GM18870 (cell line): Measurements from ENCODE around the gene RARS2.
A peak's percentile ranks its signal among the peaks of the same experiment; 100 is the strongest.
"Not testable (repeated sequence)": the region's sequence is repeated elsewhere in the genome, so short reads cannot be mapped to it uniquely, and the experiment has no call there.

ENCODE experiments used
- ATAC-seq: cut with Tn5 transposase; IDR thresholded peaks from one replicate; pipeline ENCODE4 v1.9.1; 2021; ENCODE audit warnings: moderate library complexity; ENCODE audit not compliant: unreplicated experiment

RARS2 gene

DNA sequence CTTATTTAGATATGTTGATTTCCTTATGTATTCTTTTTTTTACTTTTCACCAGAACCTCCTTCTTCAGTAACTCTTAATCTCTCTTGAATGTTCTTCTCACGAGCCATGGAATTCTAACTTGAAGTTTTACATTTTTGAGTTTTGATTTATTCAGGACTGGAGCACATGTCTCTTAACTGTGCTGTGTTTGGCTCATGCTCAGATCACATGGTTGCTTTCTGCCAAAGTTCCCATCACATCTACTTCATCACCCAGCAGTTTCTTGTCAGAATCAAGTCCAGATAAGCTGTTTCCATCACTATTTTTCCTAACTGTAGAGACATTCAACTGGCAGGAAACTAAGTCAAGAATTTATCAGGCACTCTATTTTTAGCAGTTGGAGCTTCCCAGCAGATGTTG lies 85.3 kb downstream of the RARS2 start:
- ATAC-seq: no peak

- no peak for ATAC-seq
Measured at GRCh38 chr6:87501809-87502572, 87.8 kb downstream of the RARS2 start.

DNA sequence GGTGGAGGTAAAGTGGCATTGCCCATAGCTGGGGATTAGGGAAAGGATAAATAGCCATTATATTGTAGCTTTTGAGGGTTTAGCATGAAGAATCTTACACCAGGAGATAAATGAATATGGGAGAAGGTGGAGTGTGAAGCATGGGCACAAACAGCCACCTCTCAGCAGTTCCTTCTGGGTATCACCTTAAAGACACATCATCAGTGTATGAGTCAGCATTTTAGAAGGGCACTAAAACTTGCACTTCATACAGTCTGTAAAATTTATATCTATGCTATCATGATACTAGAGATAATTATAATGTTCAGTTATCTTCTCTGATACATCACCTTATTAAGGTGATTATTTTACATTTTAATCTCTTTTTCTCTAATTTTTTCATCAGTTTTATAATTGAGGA lies 91.7 kb downstream of the RARS2 start:
- ATAC-seq: no peak

DNA sequence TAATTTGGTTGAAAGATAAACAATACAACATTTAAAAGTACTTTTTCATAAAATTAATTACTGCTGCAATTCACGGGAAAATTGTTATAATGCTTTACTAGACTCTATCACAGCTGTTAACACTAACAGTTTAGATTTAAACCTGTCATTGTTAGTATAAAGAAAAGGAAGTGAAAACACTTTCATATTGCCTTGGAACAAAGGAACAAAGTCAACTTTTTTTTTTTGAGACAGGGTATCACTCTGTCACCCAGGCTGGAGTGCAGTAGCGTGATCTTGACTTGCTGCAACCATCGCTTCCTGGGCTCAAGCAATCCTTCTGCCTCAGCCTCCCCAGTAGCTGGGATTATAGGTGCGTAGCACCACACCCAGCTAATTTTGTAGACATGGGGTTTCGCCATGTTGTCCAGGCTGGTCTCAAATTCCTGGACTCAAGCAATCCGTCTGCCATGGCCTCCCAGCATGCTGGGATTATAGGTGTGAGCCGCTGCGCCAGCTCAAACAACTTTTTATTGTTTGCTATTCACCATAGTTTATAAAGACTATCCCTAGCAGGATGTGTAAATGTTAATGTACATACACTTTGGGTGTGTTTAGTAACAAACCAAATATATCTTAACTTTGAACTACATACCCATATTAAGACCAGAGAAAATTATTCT lies 94.9 kb downstream of the RARS2 start:
- peak; percentile 84 for ATAC-seq

- not testable (repeated sequence) for ATAC-seq
Measured at GRCh38 chr6:87489326-87489725, 100.5 kb downstream of the RARS2 start.

DNA sequence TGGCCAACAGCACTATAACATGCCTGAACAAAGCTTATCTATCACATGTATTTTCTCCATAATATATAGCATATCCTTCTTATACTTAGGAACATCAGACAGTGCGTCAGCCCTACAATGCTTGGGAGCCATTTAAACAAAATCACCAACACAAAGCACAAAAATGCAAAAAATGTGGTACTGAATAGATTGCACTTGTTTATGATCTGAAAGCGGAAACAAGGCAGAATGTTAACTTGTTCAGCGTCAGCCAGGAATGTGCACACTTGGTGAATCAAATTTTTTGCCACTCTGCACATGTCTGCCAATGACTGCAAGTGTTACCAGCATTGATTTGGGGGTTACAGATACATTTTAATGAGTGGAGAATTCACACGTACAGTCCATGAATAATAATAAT lies 102.2 kb downstream of the RARS2 start:
- ATAC-seq: no peak

GRCh38 chr6:87484491-87484890 lies 105.3 kb downstream of the RARS2 start:
- ATAC-seq: no peak

GRCh38 chr6:87483929-87484328 lies 105.9 kb downstream of the RARS2 start:
- no peak for ATAC-seq

- no peak for ATAC-seq
Measured at GRCh38 chr6:87482366-87482765, 107.4 kb downstream of the RARS2 start.

DNA sequence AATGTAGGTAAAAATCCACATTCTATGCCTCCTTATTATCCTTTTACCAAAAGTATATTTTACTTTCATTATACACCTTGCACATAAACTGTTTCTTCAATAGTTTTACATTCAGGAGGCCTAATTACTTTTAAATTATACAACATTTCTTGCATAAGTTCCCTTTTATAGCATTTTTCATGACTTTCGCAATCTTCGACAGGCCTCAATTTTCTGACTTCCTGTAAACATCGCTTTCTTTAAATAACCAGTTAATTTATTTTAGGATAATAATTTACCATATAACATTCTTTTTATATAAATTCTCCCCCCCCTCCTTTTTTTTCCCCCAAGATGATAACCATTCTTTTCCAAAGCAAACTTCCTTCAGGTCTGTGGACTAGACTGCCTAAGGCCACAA lies 107.9 kb downstream of the RARS2 start:
- no peak for ATAC-seq

- ATAC-seq: peak; percentile 49
Measured at GRCh38 chr6:87473419-87473903, 116.3 kb downstream of the RARS2 start.

- ATAC-seq: peak; percentile 91
Measured at GRCh38 chr6:87472525-87473418, 117.0 kb downstream of the RARS2 start, which contains the start of gene SLC35A1. Gene SLC35A1, plus strand, starts transcription at chr6:87472974. Its CDS starts 30 bp downstream, at chr6:87473004.

DNA sequence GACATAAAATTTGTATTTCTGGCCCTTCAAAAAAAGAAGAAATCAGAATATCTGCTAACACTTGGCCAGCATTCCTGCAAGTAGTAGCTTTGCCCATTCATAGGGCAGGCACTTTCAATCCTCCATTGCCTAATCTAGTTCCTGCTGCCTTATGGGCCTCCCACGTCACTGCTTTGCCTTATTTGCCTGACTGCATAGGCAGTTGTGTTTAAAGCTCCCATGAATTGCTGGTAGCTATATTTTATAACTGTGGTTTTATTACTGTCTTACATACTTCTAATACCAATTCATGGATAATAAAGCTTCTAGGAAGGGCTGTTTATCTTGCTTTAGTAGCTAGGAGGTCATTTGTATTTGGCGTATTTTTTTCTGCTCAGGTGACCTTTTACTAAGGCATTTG lies 124.7 kb downstream of the RARS2 start:
- ATAC-seq: no peak
